ENCODE results near the gene CFAP20DC. TPM values are rescaled to one million over a fixed set of nuclear protein-coding genes. Genes with fewer than 3 reads are reported as not detected.

The CFAP20DC gene
- total RNA-seq, 1 donor from 2014 or later: not detected

DNA sequence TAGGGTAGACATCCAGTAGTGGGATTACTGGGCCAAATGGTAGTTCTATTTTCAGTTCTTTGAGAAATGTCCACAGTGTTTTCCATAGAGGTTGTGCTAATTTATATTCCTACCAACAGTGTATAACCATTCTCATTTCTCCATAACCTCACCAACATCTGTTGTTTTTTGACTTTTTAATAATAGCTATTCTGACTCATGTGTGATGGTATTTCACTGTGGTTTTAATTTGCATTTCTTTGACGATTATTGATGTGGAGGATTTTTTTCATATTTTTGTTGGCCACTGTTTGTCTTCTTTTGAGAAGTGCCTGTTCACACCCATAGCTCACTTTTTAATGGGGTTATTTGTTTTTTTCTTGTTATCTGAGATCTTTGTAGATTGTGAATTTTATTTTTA is 125.2 kb downstream of the CFAP20DC start:
- TF ChIP-seq, protein P1, sequence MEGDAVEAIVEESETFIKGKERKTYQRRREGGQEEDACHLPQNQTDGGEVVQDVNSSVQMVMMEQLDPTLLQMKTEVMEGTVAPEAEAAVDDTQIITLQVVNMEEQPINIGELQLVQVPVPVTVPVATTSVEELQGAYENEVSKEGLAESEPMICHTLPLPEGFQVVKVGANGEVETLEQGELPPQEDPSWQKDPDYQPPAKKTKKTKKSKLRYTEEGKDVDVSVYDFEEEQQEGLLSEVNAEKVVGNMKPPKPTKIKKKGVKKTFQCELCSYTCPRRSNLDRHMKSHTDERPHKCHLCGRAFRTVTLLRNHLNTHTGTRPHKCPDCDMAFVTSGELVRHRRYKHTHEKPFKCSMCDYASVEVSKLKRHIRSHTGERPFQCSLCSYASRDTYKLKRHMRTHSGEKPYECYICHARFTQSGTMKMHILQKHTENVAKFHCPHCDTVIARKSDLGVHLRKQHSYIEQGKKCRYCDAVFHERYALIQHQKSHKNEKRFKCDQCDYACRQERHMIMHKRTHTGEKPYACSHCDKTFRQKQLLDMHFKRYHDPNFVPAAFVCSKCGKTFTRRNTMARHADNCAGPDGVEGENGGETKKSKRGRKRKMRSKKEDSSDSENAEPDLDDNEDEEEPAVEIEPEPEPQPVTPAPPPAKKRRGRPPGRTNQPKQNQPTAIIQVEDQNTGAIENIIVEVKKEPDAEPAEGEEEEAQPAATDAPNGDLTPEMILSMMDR (IDR thresholded peaks at IDR 0.05; ENCODE audit: borderline replicate concordance): no peak
- Histone ChIP-seq H3K36me3 (no peaks in the 10 kb centered on the region), H3K9me3 (replicated peaks) (peaks cover 24% of the 10 kb centered on the region), H3K27ac (replicated peaks) (no peak overlapping the region), H3K27me3 (ENCODE audit: low read depth) (no peaks in the 10 kb centered on the region), H3K4me1 (no peaks in the 10 kb centered on the region), H3K4me3 (no peak overlapping the region)
- intact Hi-C loops (cut with micrococcal nuclease): no loop called here
- no peak for DNase-seq

DNA sequence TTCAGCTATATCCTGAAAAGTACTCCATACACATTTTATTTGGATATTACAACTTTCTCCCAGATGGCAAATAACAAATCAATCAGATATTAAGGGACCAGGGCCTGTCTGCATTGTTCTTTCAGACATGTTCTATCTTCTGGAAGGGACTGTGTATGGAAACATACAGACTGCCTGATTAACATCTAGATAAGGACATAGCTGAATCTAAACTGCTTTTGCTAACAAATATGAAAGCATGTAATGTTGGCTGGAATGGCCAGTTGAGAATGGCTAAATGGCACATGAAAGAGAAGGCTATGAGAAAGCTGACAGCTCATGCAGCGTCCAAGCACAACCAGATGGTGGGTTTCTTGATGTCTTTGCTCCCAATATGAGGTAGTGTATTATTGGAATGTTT is 149.4 kb downstream of the CFAP20DC start:
- no peak for DNase-seq
- no peaks in the 10 kb centered on the region for H3K36me3 ChIP-seq
- peaks cover 23% of the 10 kb centered on the region for H3K4me1 ChIP-seq
- H3K27me3 ChIP-seq (ENCODE audit: low read depth): peaks cover 9% of the 10 kb centered on the region
- H3K4me3 ChIP-seq: no peak overlapping the region
- TF ChIP-seq, protein P1 (IDR thresholded peaks at IDR 0.05; ENCODE audit: borderline replicate concordance): no peak
- intact Hi-C loops (cut with micrococcal nuclease): no loop called here
- peaks cover 6% of the 10 kb centered on the region for H3K9me3 ChIP-seq (replicated peaks)
- peak overlapping the region; percentile 74 for H3K27ac ChIP-seq (replicated peaks)

DNA sequence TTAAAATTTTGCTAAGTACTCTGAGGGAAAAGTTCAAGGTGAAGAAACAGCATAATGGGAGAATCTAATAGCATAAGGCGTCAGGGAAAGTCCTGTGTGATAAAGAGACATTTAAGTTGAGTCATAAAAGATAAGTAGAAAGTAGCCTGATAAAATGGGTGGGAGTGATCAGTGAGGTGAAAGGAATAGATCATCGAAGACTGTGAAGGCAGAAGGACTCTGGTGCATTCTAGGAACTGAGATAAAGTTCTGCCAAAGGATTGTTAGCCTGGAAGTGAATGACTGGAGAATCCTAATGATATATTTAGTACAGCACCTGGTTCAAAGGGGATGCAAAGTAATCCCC is 149.9 kb downstream of the CFAP20DC start:
- Histone ChIP-seq H3K4me3 (no peak overlapping the region), H3K36me3 (no peaks in the 10 kb centered on the region), H3K9me3 (replicated peaks) (peaks cover 9% of the 10 kb centered on the region), H3K4me1 (peaks cover 23% of the 10 kb centered on the region), H3K27me3 (ENCODE audit: low read depth) (peaks cover 9% of the 10 kb centered on the region), H3K27ac (replicated peaks) (peak overlapping the region; percentile 74)
- DNase-seq: no peak
- TF ChIP-seq, protein P1 (IDR thresholded peaks at IDR 0.05; ENCODE audit: borderline replicate concordance): no peak
- intact Hi-C loops (cut with micrococcal nuclease): no loop called here

DNA sequence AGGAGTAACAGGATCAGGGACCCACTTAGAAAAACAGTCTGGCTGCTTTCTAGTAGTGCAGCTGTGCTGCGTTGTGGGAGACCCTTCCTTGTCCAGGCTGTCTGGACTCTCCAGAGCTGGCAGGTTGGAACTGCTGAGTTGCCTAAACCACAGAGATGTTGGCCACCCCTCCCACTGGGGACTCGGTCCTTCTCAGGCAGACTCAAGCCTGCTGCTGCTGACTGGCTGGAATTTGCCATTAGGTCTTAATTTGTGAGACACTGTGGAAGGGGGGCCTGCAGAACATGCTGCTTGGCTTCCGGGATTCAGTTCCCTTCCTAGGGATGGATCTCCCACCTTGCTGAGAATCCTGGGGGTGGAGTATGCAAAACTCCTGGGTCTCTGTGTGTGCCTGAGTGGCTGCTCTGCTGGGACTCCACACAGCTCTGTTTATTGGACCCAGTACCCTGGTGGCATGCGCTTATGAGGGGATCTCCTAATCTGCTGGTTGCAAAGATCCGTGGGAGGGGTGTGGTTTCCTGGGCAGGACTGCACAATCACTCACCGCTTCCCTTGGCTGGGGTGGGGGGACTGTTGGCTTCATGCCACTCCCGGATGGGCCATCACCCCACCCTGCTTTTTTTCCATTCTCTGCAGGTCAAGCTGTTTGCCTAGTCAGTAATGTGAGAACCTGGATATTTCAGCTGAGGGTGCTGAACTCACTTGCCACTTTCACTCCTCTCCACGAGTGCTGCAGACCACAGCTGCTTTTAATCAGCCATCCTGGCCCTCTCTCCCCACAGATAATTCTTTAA is 150.5 kb downstream of the CFAP20DC start:
- TF ChIP-seq, protein P1 (IDR thresholded peaks at IDR 0.05; ENCODE audit: borderline replicate concordance): no peak
- DNase-seq: peak; percentile 58
- Histone ChIP-seq H3K36me3 (no peaks in the 10 kb centered on the region), H3K4me1 (peaks cover 23% of the 10 kb centered on the region), H3K27ac (replicated peaks) (peak overlapping the region; percentile 74), H3K4me3 (no peak overlapping the region), H3K9me3 (replicated peaks) (peaks cover 9% of the 10 kb centered on the region), H3K27me3 (ENCODE audit: low read depth) (peaks cover 9% of the 10 kb centered on the region)
- intact Hi-C loops (cut with micrococcal nuclease): no loop called here

DNA sequence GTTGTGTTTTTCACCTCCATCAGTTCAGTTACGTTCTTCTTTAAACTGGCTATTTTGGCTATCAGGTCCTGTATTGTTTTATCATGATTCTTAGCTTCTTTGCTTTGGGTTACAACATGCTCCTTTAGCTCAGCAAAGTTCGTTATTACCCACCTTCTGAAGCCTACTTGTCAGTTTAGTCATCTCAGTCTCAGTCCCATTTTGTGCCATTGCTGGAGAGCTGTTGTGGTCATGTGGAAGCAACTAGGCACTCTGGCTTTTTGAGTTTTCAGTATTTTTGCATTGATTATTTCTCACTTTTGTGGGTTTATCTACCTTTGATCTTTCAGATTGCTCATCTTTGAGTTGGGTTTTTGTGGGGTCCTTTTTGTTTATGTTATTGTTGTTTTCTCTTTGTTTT is 151.3 kb downstream of the CFAP20DC start:
- intact Hi-C loops (cut with micrococcal nuclease): no loop called here
- Histone ChIP-seq H3K36me3 (no peaks in the 10 kb centered on the region), H3K27me3 (ENCODE audit: low read depth) (peaks cover 9% of the 10 kb centered on the region), H3K4me1 (peaks cover 23% of the 10 kb centered on the region), H3K9me3 (replicated peaks) (peaks cover 9% of the 10 kb centered on the region), H3K27ac (replicated peaks) (peak overlapping the region; percentile 74), H3K4me3 (no peak overlapping the region)
- DNase-seq: no peak
- TF ChIP-seq, protein P1 (IDR thresholded peaks at IDR 0.05; ENCODE audit: borderline replicate concordance): no peak
